HG03342 (cell line): Measurements from ENCODE around the gene DNTTIP2.
"Not testable (repeated sequence)": the region's sequence is repeated elsewhere in the genome, so short reads cannot be mapped to it uniquely, and the experiment has no call there.

Experiments
- ATAC-seq: cut with Tn5 transposase; IDR thresholded peaks from one replicate; pipeline ENCODE4 v1.9.1; 2021; ENCODE audit warnings: mild to moderate bottlenecking, moderate library complexity; ENCODE audit not compliant: unreplicated experiment

DNTTIP2 gene

GRCh38 chr1:93877529-93877928 is 1.5 kb downstream of the DNTTIP2 start:
- ATAC-seq, result no peak

- no peak for ATAC-seq
Measured at GRCh38 chr1:93876244-93876643, 2.8 kb downstream of the DNTTIP2 start.

- ATAC-seq, result no peak
Measured at GRCh38 chr1:93874025-93874651, 4.9 kb downstream of the DNTTIP2 start.

GRCh38 chr1:93871366-93871765 is 7.6 kb downstream of the DNTTIP2 start:
- no peak for ATAC-seq

- no peak for ATAC-seq
Measured at GRCh38 chr1:93869653-93870052, 9.4 kb downstream of the DNTTIP2 start.

- not testable (repeated sequence) for ATAC-seq
Measured at GRCh38 chr1:93868492-93868891, 10.5 kb downstream of the DNTTIP2 start.

- no peak for ATAC-seq
Measured at GRCh38 chr1:93865253-93865652, 13.8 kb downstream of the DNTTIP2 start.

GRCh38 chr1:93864175-93864574 is 14.8 kb downstream of the DNTTIP2 start:
- no peak for ATAC-seq

GRCh38 chr1:93857653-93858052 is 21.4 kb downstream of the DNTTIP2 start:
- not testable (repeated sequence) for ATAC-seq

GRCh38 chr1:93855983-93856382 is 23.0 kb downstream of the DNTTIP2 start:
- not testable (repeated sequence) for ATAC-seq

- no peak for ATAC-seq
Measured at GRCh38 chr1:93853940-93854339, 25.1 kb downstream of the DNTTIP2 start.

GRCh38 chr1:93851878-93852277 is 27.1 kb downstream of the DNTTIP2 start:
- no peak for ATAC-seq

- ATAC-seq, result no peak
Measured at GRCh38 chr1:93851327-93851712, 27.7 kb downstream of the DNTTIP2 start.

- ATAC-seq, result not testable (repeated sequence)
Measured at GRCh38 chr1:93850687-93851326, 28.2 kb downstream of the DNTTIP2 start.

- ATAC-seq, result no peak
Measured at GRCh38 chr1:93848350-93848883, 30.6 kb downstream of the DNTTIP2 start.

GRCh38 chr1:93847811-93848288 is 31.2 kb downstream of the DNTTIP2 start:
- peak; percentile 24 for ATAC-seq

GRCh38 chr1:93846992-93847810 is 31.8 kb downstream of the DNTTIP2 start:
- peak; percentile 72 for ATAC-seq

- ATAC-seq, result peak; percentile 55
Measured at GRCh38 chr1:93846206-93846991, 32.6 kb downstream of the DNTTIP2 start.

- peak; percentile 3 for ATAC-seq
Measured at GRCh38 chr1:93845538-93846205, 33.3 kb downstream of the DNTTIP2 start.
